GM18508 (cell line): ENCODE data around the gene BPGM.
"Not testable (repeated sequence)": the region's sequence is repeated elsewhere in the genome, so short reads cannot be mapped to it uniquely, and the experiment has no call there.

Experiments used
- ATAC-seq: cut with Tn5 transposase; IDR thresholded peaks from one replicate; pipeline ENCODE4 v1.9.1; 2021; ENCODE audit warnings: moderate number of reproducible peaks; ENCODE audit not compliant: insufficient read depth, unreplicated experiment

Gene BPGM

GRCh38 chr7:134660961-134661376, 14.3 kb downstream of the BPGM start:
- ATAC-seq, result no peak

GRCh38 chr7:134662166-134662870, 15.7 kb downstream of the BPGM start:
- ATAC-seq, result no peak

- ATAC-seq, result no peak
These were observed 16.2 kb downstream of the BPGM start for GRCh38 chr7:134662871-134663205.

GRCh38 chr7:134665045-134665444, 18.4 kb downstream of the BPGM start:
- ATAC-seq, result not testable (repeated sequence)

GRCh38 chr7:134667899-134668298, 21.2 kb downstream of the BPGM start:
- ATAC-seq, result no peak

- no peak for ATAC-seq
These were observed 22.7 kb downstream of the BPGM start for GRCh38 chr7:134669388-134669787.

GRCh38 chr7:134669845-134670373, 23.3 kb downstream of the BPGM start:
- ATAC-seq, result no peak

- ATAC-seq, result no peak
These were observed 25.0 kb downstream of the BPGM start for GRCh38 chr7:134671609-134672008.

GRCh38 chr7:134674424-134674823, 27.8 kb downstream of the BPGM start:
- ATAC-seq, result no peak

- ATAC-seq, result no peak
These were observed 30.1 kb downstream of the BPGM start for GRCh38 chr7:134676743-134677142.

GRCh38 chr7:134678115-134678514, 31.5 kb downstream of the BPGM start:
- no peak for ATAC-seq

GRCh38 chr7:134679006-134679405, 32.4 kb downstream of the BPGM start:
- ATAC-seq, result no peak

GRCh38 chr7:134684165-134684564, 37.5 kb downstream of the BPGM start:
- ATAC-seq, result no peak

- ATAC-seq, result no peak
These were observed 38.6 kb downstream of the BPGM start for GRCh38 chr7:134685250-134685649.

GRCh38 chr7:134686786-134687185, 40.1 kb downstream of the BPGM start:
- no peak for ATAC-seq

GRCh38 chr7:134689550-134689949, 42.9 kb downstream of the BPGM start:
- ATAC-seq, result not testable (repeated sequence)

- no peak for ATAC-seq
These were observed 43.4 kb downstream of the BPGM start for GRCh38 chr7:134690016-134690415.

- ATAC-seq, result no peak
These were observed 44.2 kb downstream of the BPGM start for GRCh38 chr7:134690614-134691504.

- ATAC-seq, result no peak
These were observed 45.1 kb downstream of the BPGM start for GRCh38 chr7:134691546-134692343.

GRCh38 chr7:134692344-134692705, 45.7 kb downstream of the BPGM start:
- ATAC-seq, result no peak

GRCh38 chr7:134693256-134693655, 46.6 kb downstream of the BPGM start:
- no peak for ATAC-seq
